Right kidney (tissue), 1 donor: ENCODE data around the gene ATP13A1.

ENCODE experiments used
- DNase-seq: peaks from one replicate; pipeline ENCODE4 v3.0.0-alpha.2; 2016

The ATP13A1 gene

DNA sequence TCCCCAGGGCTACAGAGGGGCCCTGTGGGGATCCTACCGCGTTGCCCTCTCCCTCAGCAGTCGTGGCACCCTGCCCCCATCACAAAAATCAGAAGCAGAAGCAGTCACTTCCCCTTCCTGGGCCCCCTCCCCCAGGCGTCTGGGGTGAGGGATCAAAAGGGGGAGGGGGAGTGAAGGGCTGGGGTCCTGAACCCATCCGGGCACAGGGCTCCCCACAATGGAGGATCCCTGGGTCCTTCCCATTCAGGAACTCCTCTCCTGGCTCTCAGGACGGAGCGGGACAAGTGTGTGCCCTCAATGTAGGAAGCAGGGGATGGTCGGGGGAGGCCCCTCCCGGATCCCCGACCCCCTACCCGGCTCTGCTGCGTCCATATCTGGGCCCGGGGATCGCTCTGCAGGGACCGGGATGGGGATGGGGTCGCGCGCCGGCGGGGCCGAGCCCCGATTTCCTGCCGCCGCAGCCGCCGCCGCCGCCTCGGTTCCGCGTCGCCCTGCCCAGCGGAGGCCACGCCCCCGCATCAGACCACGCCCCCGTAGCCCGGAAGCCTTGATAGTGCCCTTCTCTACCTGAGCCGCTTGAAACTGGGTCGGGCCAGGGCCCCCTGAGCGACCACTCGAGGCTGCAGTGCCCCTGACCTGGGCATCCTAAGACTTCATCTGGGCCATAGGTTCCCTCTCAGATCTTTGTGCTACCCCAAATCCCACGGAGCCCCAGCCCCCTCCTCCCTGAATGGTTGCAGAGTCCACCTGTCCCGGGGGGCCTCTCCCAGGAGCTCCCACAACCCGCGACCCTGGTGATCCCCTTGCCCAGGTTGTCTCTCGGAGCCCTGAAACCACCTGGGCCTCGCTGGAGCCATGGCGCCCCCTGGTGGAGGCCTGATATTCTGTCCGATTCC lies 20.1 kb downstream of the ATP13A1 start, which contains the start of gene GMIP:
Gene GMIP (minus strand): TSS at position 500 of the 896 bp plus-strand sequence. CDS start 128 bp downstream, at position 372.
- peak; percentile 84 for DNase-seq

DNA sequence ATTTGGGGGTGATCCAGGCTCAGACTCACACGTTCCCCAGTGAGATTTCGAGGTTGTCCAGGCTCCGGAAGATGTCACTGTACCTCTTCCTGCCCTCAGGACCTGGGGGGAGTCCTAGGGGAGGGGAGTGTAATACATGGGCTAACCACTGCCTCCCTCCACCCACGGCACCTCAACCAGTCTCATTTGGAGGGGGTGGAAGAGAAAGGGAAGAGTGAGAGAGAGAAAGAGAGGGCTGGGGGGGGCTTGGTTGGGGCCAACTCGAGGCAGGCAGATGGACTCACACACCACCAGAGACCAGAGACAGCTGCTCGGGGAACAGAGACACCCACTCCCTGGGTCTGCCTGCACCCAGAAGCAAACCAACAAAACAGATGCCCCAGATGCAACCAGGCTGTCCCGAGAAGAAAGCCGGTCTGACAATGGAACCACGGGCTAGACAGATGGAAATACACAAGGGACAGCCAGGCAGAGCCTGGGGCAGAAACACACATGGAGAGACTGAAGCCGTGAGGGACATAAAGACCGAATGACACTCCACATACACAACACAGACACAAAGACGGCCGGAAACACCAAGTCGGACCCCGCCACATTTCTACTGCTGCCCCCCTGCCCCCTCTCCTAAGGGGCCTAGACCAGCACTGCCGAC lies 20.8 kb downstream of the ATP13A1 start:
- DNase-seq, result peak; percentile 60

DNA sequence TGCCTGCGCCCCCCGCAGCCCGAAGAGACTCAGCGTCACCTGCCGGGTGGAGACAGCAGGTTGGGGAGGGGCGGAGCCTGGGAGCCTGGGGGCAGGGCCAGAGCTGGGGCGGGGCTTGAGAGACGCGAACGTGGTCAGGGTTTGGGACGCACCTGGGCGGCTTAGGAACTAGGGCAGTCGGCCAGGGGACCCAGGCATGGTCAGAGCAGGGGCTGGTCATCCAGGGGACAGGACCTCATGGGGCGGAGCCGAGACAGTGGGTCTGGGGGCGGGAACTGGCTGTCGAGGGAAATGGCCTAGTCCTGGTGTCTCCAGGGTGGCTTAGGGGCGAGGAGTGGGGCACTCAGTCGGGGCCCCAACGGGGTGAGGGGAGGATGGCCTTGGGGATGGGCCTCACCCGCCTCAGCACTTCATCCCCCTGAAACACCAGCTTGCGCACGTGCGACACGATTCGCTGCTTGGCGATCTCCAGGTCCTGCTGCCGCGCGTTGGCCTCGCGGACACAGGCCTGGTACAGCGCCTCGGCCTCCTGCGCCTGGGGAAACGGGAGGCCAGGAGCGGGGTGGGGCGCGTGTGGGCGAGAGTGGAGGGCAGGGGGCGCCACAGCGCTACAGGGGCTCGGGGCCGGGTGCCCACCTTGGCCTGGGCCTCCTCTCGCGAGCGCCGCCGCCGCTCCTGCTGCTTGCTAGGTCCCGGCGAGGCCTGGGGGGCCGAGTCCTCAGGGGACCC lies 25.8 kb downstream of the ATP13A1 start:
- DNase-seq, result no peak

DNA sequence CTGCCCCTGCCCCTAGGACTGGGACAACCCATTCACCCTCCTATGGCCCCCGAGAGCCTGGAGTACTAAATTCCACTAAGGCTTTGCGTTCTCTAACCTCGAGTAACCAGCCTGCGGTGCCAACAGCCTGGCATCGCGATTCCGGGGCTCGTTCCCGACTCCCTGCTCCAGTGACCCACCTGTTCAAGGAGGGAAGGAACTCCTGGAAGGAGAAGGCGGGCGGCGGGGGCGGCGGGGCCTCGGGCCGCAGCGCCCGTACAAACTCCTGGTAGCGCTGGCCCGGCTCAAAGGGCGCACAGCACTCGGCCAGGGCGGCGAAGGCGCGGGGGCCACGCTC lies 26.3 kb downstream of the ATP13A1 start:
- DNase-seq, result no peak

DNA sequence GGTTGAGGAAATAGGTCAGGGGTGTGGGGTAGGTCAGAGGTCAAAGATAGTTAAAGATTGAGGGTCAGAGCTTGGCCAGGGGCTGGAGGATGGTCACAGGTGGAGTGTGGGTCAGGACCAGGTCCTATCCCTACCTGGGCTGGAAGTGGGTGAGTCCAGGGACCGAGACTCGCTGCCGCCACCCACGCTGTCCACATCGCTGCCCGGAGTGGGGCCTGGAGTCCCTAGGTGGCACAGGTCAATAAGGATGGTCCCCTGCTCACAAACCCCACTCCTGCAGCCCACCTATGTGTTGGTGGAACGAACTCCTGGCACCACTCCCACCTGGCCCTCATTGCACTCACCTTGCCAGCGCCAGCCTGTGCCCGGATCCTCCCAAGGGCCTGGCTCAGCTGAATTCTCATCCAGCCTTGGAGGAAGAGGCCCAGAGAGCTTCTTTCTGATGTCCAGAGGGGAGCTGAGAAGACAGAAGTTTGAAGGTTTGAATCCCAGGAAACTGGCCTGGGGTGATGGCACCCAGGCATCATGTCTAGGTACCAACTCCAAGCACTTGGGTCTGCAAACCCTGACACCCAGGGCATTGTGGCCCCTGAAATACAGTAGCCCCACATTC lies 26.8 kb downstream of the ATP13A1 start:
- DNase-seq, result no peak

DNA sequence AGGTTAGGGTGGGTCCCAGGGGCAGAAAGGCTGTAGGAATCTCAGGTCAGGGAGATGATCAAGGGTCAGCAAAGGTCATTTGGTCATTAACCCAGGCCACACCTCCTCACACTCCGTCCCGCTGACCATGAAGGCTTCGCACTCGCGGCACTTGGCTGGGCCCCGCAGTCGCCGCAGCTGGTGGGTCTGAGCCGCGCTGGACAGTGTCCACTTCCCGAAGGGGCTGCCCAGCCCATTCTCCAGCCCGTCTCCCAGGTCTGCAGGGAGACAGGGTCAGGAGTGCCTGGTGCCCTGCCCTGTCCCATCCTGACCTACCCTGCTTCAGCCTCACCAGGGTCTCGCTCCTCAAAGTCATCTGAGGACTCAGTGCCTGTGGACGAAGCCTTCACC lies 28.2 kb downstream of the ATP13A1 start:
- DNase-seq, result no peak

DNA sequence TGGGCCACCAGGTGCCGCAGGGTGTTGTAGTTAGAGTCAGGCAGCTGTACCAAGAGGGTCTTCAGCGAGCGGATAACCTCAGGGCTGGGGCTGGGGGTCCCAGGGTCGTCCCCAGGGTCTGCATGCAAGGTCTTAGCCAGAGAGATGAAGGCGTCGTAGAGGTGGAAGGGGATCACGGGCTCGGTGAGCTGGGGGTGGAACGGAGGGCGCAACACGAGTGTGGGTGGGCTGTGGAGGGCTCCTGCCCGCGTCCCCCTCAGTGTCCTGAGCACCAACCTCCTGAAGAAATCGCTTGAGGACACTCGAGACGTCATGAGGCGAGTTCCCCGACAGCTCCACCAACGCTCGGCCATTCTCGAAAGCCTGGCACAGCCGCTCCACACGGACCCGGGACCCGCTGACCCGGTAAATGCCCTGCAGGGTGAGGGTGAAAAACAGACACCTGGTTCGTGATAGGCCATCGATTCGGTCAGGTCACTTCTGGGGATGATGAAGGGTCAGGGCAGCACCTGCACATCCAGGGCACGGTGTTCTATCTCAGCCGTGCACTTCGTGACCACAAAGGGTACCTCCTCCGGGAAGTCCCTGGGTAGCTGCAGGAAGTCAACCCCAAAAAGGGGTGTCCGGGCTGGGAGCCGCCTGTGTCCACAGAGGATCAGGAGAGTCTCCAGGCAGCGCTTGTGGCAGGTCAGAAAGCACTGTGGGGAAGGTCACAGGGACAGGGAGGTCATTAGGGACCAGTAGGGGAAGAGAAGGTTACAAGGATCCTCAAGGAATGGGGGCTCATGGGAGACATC lies 28.8 kb downstream of the ATP13A1 start:
- no peak for DNase-seq

DNA sequence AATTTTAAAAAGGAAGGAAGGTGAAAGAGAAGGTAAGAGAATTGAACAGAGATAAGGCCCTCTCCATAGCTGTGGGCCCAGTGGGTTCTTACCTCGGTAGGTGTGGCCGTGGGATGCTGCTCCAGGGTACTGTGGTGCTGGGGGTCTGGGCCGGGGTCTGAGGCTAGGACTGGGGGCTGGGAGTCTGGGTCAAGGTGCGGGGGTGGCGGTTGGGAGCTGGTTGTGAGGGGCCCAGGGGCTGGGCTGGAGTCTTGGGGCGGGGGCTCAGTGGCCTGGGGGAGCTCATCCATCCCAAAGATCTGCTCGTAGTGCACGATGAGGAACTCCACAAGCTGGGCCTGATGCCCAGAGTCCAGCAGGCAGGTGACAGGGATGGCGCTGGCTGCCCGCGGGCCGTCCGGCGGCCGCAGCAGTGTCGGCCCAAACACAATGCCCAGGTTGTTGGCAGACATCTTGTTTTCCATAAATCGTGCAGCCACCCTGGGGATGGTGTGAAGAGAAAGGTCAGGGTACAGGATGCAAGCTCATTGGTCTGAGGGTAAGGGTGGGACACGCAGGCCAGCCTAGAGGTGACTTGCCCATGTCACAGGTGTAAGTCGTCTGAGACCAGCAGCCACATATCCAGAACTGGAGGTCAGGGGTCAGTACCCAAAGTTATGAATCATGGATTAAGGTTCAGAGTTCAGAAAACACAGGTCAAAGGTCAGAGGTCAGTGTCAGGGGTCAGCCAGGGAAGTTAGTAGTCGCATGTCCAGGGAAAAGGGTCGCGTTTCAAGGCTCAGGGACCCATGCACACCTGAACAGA lies 29.6 kb downstream of the ATP13A1 start:
- no peak for DNase-seq

DNA sequence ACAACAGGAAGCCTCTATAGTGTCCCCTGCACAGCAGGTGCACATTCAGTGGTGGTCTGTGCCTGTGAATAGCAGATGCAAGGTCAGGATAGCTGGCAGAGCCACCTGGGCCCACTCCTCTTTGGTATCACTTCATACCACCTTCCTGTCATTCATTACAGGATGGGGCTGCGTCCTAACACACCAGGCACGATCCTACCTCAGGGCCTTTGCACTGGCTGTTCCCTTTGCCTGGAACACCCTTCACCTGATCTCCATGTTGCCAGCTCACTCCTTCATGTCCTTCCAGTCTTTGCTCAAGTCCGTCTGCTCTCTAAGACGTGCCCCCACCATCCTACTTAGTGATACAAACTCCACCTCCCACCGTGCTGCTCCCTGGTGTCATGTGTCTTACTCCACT lies 30.8 kb downstream of the ATP13A1 start:
- no peak for DNase-seq

DNA sequence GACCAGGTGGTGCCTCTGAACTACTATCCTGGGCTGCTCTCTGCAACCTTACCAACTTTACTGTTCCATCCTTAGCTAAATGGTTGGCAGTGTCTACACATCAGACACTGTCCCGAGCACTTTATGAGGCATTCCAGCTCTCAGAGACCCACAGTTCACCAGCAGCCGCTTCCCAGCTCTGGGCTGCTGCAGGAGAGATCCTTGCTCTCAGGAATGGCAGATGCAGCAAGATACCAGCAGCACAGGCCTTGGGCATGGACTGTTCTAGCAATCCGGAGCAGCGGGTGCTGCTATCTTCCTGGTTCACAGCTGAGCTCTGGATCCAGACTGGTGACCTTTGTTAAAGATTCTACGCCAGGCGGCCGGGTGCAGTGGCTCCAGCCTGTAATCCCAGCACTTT lies 32.1 kb downstream of the ATP13A1 start:
- DNase-seq, result no peak

DNA sequence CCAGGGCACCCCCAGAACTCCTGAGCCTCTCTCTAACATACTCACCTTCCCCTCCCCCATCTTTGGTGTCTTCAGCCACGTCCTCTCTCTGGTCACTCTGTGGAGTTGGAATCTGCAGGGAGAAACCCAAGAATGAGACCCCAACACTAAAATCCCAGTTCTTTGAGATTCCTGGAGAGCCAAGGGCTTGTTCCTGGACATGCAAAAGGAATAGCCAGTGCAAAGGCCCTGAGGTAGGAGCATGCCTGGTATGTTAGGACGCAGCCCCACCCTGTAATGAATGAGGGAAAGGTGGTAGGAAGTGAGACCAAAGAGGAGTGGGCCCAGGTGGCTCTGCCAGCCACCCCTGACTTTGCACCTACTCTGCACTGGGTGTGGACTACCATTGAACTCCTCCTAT lies 33.0 kb downstream of the ATP13A1 start:
- DNase-seq, result no peak

DNA sequence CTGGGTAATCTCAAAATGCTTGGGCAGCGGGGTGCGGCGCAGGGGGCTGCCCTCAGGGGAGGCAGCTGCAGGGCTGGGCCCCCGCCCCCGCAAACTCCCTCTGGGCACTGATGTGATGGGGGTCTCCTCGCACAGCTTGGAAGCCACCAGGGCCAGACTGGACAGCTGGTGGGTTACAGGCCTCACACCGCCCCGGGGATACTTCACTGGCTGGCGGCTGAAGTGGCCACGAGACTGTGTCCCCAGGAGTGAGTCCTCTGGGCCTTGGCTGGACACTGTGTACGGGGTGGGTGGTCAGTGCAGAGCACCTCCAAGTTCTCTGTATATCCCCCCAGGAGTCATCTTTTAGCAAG lies 33.4 kb downstream of the ATP13A1 start:
- DNase-seq, result no peak

DNA sequence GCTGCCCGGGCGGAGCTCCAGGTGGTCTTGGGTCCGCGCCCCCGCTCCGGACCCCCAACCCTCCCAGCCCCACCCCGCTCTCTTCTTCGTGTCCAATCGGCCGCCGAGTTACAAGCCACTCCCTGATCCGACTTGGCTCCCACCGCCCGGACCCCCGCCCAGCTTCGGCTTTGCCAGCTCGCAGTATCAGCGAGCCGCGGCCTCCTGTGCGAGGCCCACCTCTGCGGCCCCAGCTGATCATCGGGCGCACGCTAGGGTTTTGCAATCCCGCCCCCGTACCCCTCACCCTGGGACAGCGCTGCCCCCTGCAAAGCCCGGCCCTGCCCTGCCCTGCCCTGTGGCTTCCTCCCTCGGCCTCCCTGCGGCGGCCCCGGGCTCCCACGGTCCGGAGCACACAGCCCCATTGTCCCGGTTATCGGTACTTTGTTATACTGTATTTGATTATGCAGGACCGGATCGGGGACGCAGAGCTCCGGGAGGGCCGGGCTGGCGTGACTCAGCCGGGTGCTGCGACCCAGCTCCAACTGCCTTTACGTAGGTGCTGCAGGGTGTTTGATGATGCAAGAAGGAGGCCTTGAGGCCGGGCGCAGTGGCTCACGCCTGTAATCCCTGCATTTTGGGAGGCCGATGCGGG lies 34.9 kb downstream of the ATP13A1 start:
- DNase-seq, result peak; percentile 70

DNA sequence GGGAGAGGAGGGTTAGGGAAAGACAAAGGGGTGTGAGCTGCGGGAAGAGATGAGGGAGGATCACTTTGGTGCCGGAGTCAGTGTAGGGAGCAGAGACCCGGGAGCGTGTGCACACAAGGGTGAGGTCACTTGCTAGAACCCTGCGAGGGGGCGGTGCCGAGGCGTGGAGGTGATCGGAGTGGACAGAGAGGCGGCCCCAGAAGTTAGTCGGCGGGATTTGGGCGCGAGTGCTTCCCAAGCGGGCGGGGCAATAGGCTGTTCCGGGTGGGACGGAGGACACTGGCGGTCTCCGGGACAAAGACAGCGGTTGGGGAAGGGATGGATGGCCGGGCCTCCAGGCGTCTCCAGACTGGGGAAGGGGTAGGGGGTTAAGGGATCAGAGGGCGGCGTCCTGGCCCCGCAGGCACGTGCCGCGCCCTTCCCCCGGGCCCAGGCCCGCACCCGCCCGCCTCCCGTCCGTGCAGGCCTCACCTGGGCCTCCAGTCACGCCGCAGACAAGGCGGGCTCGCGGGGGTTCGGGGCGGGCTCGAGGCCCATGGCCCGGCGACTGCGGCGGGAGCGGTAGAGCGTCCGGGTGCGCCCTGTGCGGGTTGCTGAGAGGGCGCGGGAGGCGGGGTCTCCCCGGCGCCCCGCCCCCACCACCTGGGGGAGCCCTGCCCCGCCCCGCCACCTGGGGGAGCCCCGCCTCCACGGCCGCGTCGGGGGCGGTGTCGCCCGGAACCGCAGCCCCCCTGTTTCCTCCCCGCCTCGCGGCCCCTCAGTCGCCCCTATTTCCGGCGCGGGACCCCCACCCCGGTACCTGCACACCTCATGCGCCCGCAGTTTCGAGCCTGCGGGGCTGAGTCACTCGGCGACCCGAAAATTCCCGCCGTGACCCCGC lies 35.6 kb downstream of the ATP13A1 start, which contains the start of gene LPAR2:
Gene LPAR2 (minus strand): TSS at position 600 of the 880 bp plus-strand sequence. CDS start 945 bp downstream, outside the sequence.
- peak; percentile 75 for DNase-seq

DNA sequence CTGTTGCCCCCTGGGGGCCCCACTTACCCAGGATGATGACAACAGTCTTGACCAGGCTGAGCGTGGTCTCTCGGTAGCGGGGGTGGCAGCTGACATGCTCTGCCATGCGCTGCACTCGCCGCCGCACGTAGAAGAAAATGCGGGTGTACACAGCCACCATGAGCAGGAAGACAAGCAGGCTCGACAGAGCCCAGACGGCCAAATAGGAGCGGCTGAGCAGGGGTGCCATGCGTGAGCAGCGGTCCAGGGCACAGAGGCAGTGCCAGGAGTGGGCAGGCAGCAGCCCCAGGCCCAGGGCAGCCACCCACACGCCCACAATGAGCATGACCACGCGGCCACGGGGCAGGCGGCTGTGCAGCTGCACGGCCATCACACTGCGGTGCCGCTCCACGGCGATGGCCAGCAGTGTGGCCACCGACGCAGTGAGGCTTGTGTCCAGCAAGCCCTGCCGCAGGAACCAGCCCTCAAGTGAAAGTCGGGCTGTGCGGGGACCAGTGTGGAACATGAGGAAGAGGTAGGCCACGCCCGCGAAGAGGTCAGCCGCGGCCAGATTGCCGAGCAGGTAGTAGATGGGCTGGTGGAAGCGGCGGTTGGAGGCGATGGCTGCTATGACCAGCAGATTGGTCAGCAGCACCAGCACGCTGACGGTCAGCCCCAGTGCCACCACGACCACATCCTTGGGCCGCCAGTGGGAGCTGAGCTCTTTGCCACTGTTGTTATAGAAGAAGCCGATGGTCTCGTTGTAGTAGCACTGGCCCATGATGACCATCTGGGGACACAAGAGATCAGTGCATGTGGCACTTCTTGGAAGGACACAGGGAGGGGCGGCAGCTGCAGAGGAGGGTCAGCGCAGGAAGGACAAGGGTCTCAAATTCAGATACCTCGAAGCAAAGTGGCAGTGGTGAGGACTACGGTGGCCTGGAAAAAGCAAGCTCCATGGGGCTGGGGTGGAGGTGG lies 36.7 kb downstream of the ATP13A1 start:
- no peak for DNase-seq

DNA sequence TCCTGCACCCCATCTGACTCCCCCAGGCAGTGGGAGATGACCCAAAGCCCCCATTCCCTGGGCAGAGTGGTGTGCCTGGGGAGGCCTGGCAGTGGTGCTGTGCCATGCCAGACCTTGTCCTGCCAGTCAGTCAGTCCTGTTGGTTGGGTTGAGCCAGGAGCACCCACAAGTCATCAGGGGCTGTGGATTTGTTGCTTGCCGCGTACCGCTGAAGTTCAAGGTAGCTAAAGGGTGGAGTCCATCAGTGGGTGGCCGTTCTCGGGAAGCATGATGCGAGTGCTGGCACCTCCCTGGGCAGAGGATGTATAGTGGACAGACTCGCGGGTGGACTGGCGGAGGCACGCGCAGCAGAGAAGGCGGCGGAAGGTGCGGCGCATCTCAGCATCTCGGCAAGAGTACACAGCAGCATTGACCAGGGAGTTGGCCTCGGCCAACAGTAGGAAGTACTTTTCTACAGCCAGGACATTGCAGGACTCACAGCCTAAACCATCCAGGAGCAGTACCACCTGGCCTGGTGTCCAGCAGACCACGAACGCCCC lies 39.4 kb downstream of the ATP13A1 start:
- no peak for DNase-seq

DNA sequence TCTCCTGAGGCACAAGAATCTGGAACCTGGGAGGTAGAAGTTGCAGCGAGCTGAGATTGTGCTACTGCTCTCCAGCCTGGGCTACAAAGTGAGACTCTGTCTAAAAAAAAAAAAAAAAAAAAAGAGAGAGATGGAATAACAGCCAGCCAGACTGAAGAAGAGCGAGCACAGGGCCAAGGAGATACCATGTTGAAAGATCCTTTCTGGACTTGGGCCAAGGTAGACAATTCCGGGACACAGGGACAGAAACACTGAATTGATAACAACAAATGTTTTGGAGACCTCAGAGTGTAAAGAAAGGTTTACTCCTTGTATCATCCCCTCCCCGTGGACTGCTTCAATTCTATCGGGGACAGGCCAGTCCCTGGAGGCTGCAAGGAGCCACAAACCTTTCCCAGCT lies 40.1 kb downstream of the ATP13A1 start:
- no peak for DNase-seq

DNA sequence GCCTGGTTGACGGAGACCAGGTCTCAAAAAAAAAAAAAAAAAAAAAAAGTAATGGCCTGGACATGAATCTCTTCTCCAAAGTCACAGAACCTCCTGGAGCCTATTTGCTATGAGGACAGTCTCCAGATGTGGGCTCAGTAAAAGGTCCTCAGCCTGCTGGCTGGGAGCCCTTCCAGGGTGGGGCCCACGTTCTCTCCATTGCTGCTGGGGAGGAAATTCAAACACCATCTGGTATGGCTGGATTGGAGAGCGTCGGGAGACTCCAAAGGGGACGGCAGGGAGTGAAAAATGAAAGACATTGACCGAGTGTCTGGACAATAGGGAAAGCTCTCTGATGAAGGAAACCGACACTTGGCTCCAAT lies 43.6 kb downstream of the ATP13A1 start:
- no peak for DNase-seq
